ENCODE data around the gene CALM1. TPM values are rescaled to one million over a fixed set of nuclear protein-coding genes. Genes with fewer than 3 reads are reported as not detected.

The CALM1 gene
- total RNA-seq, 1 donor from 2014 or later: 267 TPM

DNA sequence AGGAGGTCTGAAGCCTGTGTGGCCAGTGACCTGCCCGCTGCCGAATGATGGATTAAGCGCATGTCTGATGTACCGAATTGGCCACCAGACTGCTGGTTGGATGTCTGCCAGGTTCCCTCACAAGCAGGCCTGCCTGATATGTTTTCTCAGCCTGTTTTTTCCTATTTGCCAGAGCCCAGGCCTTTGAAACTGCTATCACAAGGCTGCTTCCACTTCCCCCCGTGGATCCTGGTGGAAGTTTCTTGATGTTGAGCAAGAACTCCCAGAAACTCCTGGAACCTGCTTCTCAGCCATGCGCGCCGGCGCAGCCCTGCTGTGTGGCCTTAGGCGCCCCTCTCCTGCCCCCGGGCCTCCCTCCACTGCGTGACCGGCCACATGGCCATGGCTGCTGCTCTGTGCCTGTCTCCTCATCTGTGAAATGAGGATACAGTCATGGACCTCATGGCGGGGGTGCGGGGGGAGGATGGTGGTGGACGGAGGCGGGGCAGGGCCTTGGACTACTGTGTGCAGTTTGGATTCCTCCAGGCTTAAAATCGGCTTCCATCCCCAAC, 56.6 kb downstream of the CALM1 start:
- Histone ChIP-seq H3K36me3 (ENCODE audit: control insufficient read depth, insufficient read depth, low read length) (no peaks in the 10 kb centered on the region), H3K27me3 (ENCODE audit: control insufficient read depth, insufficient read depth, low read length) (no peaks in the 10 kb centered on the region), H3K4me3 (ENCODE audit: low read depth, low read length) (no peak overlapping the region)
- FAIRE-seq: no peak
- DNase-seq (ENCODE audit: low read depth): no peak
- TF ChIP-seq, protein P1, sequence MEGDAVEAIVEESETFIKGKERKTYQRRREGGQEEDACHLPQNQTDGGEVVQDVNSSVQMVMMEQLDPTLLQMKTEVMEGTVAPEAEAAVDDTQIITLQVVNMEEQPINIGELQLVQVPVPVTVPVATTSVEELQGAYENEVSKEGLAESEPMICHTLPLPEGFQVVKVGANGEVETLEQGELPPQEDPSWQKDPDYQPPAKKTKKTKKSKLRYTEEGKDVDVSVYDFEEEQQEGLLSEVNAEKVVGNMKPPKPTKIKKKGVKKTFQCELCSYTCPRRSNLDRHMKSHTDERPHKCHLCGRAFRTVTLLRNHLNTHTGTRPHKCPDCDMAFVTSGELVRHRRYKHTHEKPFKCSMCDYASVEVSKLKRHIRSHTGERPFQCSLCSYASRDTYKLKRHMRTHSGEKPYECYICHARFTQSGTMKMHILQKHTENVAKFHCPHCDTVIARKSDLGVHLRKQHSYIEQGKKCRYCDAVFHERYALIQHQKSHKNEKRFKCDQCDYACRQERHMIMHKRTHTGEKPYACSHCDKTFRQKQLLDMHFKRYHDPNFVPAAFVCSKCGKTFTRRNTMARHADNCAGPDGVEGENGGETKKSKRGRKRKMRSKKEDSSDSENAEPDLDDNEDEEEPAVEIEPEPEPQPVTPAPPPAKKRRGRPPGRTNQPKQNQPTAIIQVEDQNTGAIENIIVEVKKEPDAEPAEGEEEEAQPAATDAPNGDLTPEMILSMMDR (IDR thresholded peaks at IDR 0.05; ENCODE audit: insufficient read depth, low read length, severe bottlenecking): no peak

DNA sequence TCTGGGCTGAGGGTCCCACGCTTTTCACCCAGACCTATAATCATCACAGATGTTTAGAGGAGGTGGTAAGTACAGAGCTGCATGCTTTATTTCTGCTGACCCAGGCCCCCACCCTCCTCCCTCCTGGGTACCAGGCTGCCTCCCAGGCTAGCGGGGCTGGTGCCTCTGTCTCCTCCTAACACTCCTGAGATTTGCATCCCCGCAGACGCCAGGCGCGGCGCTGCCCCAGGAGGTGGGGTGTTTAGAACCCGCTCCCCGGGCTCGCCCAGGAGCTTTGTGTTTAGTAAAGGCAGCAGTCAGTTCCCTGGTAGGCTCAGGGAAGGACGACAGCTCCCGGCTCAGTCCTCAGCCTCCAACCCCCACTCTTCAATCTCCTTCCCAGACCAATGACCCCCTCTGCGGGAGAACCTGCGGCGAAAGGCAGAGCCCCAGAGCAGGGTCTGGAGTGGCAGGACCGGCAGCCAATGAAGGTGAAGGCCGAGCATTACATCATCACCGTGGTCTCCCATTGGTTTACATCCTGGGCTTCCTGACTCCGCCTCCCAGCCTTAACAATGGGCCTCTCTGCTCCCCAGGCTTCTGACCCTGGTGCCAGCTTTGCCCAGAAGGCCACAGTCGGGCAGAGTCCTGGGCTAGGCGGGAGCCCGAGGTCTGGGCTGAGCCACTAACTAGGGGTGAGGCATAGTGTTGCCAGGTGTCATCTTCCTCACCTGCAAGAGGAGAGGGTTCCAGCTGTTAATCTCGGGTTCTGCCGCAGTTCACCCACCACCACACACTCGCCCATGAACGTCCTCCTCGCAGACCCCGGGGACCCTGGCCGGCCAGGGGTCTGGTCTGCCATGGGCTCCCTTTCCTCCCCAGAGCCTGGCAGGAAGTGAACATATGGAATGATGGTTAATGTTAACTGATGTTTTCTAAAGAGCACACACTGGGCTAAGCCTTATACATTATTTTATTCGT, 57.5 kb downstream of the CALM1 start:
- TF ChIP-seq, protein P1 (IDR thresholded peaks at IDR 0.05; ENCODE audit: insufficient read depth, low read length, severe bottlenecking): peak; percentile 18
- FAIRE-seq: peak; percentile 13
- Histone ChIP-seq H3K27me3 (ENCODE audit: control insufficient read depth, insufficient read depth, low read length) (no peaks in the 10 kb centered on the region), H3K4me3 (ENCODE audit: low read depth, low read length) (peak overlapping the region; percentile 24), H3K36me3 (ENCODE audit: control insufficient read depth, insufficient read depth, low read length) (no peaks in the 10 kb centered on the region)
- peak; percentile 77 for DNase-seq (ENCODE audit: low read depth)

DNA sequence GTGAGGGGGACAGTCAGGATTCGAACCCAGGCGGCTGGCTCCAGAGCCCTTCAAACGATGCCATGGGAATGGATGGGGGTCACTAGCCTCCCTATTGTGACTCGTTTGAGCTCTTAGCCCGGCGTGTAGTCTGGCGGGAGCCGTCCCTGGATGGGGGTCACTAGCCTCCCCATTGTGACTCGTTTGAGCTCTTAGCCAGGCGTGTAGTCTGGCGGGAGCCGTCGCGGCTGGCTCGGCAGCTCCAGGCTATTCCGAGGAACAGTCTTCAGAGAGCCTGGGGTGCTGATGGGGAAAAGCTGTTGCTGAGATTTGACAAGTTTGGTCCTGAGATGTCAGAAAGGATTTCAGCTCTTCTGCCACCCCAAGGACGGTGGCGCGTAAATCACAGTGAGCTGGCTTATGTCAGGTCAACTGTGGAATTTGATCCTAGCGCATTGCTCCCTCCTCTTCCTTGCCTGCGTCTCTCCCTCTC, 58.3 kb downstream of the CALM1 start:
- no peaks in the 10 kb centered on the region for H3K36me3 ChIP-seq (ENCODE audit: control insufficient read depth, insufficient read depth, low read length)
- H3K27me3 ChIP-seq (ENCODE audit: control insufficient read depth, insufficient read depth, low read length): no peaks in the 10 kb centered on the region
- no peak overlapping the region for H3K4me3 ChIP-seq (ENCODE audit: low read depth, low read length)
- peak; percentile 43 for FAIRE-seq
- no peak for DNase-seq (ENCODE audit: low read depth)
- TF ChIP-seq, protein P1 (IDR thresholded peaks at IDR 0.05; ENCODE audit: insufficient read depth, low read length, severe bottlenecking): no peak

DNA sequence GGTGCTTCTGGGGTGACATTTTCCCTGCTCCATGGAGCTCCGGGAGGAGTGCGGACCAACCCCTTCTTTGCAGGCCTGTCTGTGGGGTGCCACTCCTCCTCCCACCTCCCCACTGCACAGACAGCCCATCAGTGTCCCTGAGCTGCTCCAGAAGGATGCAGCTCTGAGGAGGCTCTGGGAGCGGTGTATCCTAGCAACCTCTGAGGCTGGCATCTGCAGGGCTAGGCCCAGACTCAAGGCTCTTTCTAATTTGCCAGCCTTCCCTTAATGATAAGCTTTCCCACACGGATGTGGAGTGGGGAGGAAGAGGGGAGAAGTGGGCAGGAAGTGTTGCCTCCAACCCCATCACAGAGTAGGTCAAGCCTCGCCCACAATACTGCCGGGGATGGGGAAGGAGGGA, 59.7 kb downstream of the CALM1 start:
- DNase-seq (ENCODE audit: low read depth): no peak
- TF ChIP-seq, protein P1 (IDR thresholded peaks at IDR 0.05; ENCODE audit: insufficient read depth, low read length, severe bottlenecking): no peak
- no peaks in the 10 kb centered on the region for H3K27me3 ChIP-seq (ENCODE audit: control insufficient read depth, insufficient read depth, low read length)
- H3K4me3 ChIP-seq (ENCODE audit: low read depth, low read length): no peak overlapping the region
- no peaks in the 10 kb centered on the region for H3K36me3 ChIP-seq (ENCODE audit: control insufficient read depth, insufficient read depth, low read length)
- FAIRE-seq: no peak

DNA sequence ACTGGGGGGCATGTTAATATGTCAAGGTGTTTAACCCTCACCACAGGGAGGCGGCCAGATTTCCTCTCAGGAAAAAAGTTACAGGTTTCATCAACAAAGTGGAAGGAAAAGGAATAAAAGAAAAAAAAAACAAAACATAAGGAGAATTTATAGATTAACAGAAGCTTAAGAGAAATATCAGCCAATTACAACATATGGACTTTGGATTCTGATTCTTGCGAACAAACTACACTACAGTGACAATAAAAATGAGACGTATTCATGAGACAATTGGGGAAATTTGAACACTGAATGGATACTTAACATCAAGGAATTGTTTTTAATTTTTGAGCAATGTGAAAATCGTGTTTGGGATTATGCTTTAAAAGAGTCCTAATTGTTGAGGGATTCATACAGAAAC, 60.4 kb downstream of the CALM1 start:
- no peak for FAIRE-seq
- H3K4me3 ChIP-seq (ENCODE audit: low read depth, low read length): no peak overlapping the region
- no peak for DNase-seq (ENCODE audit: low read depth)
- no peaks in the 10 kb centered on the region for H3K36me3 ChIP-seq (ENCODE audit: control insufficient read depth, insufficient read depth, low read length)
- TF ChIP-seq, protein P1 (IDR thresholded peaks at IDR 0.05; ENCODE audit: insufficient read depth, low read length, severe bottlenecking): no peak
- no peaks in the 10 kb centered on the region for H3K27me3 ChIP-seq (ENCODE audit: control insufficient read depth, insufficient read depth, low read length)

Other genes with a start within 250 kb of the CALM1 start
- gene PSMC1, start 140.5 kb upstream of the CALM1 start, total RNA-seq: 102 and 145 TPM in 2 replicates
- gene NRDE2, start 65.1 kb upstream of the CALM1 start, total RNA-seq: 5.8 and 6.1 TPM in 2 replicates